T-helper 2 cell treated with Interferon-gamma antibody and Interleukin-4, amounts not matched to agents 100 ng/mL and 5 ng/mL, for 36 hours (primary cell): ENCODE data around the gene MPZL3. TPM values are rescaled to one million over a fixed set of nuclear protein-coding genes. Genes with fewer than 3 reads are reported as not detected.

Experiments
- intact Hi-C: fragments of 100-400 bp; cut with micrococcal nuclease; formaldehyde crosslinking; loops from one replicate; pipeline ENCODE4 v1.15.1; 2023
- total RNA-seq: library from RNA; stranded (reverse); gene quantifications from 2 replicates; pipeline ENCODE4 v1.2.3, GENCODE V29; 2022

Gene MPZL3
- total RNA-seq, 1 donor from 2014 or later: 19.4 TPM

DNA sequence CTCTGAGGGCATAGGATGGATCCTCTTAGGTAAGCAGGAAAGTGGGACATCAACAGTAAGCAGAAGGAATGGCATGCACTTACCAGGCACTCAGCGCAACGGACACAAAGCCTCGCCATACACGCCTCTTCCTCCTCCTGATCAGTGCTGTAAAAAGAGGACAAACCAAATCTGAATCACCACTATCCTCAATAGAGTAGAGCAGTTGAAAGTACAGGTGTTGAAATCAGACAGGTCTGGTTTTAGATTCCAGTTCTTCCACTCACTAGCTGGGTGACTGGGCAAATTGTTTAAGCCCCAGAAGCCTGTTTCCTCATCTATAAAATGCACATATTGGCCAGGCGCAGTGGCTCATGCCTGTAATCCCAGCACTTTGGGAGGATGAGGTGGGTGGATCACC lies 18.8 kb downstream of the MPZL3 start:
- intact Hi-C loops: no loop called here

DNA sequence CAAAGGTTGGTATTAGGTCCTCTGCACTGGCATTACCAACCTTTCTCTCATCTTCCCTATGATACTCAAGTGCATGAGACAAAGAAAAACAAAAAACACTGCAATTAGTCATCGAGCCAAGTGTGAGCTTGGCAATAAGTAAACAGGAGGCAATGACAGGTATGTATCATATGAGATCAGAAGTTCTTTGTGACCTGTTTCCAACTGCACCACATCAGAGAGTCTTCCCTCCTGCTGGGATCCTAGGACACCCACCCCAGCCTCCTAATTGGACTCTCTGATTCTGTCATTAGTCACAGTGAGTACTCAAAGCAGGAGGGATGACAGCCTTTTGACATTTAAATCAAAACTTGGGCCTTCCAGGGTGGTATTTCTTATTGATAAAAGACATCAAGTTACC lies 19.5 kb downstream of the MPZL3 start:
- intact Hi-C loops: no loop called here

DNA sequence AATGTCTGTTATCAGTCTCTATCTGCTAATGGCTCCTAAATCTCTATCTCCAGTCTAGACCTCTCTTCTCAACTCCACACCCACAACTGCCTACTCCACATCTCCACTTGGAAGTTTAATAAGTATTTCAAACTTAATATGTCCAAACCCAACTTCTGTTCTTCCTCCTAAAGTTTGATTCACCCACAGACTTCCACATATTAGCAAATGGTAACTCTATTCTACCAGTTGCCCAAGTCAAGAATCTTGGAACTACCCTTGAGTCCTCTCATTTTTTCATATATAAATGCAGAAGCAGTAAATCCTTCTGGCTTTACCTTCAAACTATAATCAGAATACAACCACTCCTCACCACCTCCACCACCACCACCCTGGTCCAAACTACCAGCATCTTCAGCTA lies 20.7 kb downstream of the MPZL3 start:
- intact Hi-C loops: no loop called here

DNA sequence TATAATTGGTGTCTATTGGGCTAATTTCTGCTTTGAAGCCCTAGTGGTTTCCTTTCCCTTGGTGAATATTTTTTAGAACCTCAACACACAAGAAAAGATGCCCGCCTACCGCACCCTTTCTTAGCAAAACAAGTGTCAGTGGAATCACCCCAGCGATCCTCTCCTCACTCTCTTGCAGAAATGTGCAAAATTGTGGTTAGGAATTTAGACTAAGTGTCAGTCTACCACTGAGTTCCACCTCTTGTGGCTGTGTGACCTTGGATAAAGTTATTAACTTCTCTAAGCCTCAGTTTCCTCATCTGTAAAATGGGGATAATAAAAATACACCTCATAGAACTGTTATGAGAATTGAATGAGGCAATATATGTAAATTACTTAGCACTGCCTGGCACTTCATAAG lies 22.1 kb downstream of the MPZL3 start:
- intact Hi-C loops: loop anchor here (1.0 kb wide), 1 partner anchor 9 kb away; no protein-coding TSS in a partner anchor

DNA sequence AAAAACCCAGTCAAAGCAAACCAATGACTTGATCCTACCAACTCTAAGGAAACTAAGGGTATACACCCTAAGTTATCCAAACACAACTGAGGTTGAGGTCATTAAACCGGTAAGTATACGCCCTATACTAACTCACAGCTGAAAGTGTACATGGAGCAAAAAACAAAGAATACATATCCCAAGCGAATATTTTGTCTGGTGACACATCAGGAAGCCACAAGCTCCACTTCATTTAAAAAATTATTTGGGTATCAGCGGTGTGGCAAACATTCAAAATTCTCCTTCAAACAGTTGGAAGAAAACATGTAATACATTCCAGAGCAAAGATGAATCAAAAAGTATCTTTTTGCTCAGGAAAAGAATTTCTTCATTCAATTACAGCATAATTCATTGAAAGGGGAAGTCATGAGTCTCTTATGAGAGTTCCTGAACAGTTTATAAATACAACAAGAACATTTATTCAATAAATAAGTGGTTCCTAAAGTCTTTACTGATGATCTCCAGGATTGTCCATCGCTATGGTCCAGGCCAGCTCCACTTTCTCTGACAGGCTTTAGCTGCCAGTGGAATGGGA lies 22.8 kb downstream of the MPZL3 start:
- intact Hi-C loops: loop anchor here (2.0 to 5.0 kb wide), 3 partner anchors 15 to 168 kb away; no protein-coding TSS in a partner anchor

DNA sequence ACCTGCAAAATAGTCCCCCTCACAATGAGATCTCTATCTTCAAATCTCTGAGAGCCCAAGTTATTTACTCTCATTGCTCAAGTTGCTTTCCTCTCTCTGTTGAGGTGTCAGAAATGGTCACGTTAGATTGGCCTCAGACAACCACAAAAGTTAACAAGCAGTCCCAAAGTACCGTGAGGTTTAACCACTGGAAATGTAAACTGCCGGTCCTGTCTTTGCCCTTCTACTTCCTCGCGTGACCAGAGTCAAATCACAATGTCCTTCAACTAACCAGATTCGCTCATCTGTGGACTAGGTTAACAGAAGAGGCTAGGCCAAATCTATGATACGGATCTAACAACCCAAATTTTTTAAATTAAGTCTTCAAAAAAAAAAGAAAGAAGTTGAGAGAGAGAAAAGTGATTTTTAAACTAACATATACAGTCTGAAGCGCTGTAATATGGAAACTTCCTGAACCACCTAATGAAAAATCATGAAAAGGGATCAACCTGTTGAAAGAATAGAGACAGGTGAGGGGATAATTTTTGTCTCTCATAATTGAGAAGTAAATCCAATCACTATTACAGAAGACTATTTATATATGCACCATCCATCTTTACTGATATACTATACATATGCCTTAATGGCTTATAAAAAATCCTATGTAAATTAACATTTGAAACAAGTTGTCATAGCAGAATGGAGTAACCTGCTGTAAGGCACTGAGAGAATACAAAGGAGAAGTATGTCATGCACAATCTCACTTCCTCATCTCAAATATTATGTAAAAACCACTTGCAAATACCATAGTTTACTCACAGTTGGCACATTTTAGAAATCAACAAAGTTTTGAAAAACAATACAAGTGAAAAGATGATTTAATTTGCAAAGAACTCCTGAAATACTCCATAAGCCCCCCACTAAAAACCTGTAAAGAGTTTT lies 24.0 kb downstream of the MPZL3 start:
- intact Hi-C loops: loop anchor here (1.0 to 5.0 kb wide), 4 partner anchors 13 to 169 kb away; partner anchors contain the start of gene MPZL3

DNA sequence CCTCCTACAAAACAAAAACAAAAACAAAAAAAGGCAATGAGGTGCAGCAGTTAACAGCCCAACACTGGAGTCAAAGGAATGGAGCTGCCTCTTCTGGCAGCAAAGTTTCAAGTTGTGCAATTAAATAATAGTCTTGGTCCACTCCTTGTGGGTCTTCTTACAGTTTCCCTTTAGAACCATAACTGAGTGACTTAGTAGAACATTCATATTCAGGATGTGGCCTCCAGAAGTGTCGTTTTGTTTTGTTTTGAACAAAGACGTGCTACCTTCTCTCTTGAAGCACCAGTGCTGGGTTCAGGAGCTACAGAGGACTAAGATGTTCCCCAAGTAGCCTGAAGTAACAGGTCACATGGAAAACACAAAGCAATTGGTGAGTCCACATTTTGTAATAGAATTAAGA lies 25.4 kb downstream of the MPZL3 start:
- intact Hi-C loops: loop anchor here (1.0 to 5.0 kb wide), 4 partner anchors 15 to 171 kb away; partner anchors contain the start of gene MPZL3

DNA sequence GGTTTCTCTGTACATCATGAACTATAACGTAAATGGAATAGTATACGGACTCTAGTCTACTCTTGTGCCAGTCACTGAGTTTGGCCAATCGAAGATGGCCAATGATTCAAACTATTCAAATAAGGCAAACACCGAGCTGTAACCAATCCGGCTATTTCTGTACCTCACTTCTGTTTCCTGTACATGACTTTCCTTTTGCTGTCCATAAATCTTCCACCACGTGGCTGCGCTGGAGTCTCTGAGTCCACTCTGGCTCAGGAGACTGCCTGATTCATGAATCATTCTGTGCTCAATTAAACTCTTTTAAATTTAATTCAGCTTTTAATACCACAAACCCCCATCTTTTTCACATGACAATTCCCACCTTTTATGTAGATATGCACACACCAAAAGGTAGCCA lies 25.9 kb downstream of the MPZL3 start:
- intact Hi-C loops: loop anchor here (1.0 to 5.0 kb wide), 3 partner anchors 15 to 171 kb away; no protein-coding TSS in a partner anchor

DNA sequence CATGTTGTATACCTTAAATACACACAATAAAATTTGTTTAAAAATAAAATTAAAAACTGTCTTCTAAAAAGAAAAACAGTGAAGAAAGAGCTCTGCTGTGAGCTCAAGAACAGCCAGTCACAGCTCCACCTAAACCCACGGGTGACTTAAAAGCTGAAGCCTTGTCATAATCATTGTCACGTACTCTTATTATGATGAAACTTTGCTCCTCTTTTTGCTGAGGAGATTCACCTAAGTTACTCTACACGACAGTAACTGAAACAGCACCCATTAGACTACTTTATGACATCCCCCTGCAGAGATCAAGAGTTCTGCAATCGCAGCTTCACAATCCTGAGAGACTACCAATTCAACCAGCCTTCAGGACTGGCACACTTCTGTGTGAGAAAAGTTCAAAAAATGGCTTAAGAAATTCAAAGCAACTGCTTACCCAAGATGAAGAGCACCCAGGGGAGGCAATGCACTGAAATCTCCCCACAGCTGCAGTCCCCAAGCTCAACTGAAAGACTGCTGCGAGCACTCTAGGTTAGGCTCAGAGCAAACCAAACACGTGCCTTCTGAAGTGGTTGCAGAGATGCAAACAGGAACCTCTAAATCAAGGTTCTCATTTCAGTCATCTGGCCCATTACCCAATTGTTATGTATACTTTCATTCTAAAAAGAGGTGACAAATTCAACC lies 27.5 kb downstream of the MPZL3 start, which contains the start of gene JAML:
TSS of gene JAML (minus strand) at position 501 of the 678 bp plus-strand sequence. CDS start 10,145 bp downstream, outside the sequence.
- intact Hi-C loops: loop anchor here (1.0 to 5.0 kb wide), 4 partner anchors 7 to 173 kb away; no protein-coding TSS in a partner anchor

DNA sequence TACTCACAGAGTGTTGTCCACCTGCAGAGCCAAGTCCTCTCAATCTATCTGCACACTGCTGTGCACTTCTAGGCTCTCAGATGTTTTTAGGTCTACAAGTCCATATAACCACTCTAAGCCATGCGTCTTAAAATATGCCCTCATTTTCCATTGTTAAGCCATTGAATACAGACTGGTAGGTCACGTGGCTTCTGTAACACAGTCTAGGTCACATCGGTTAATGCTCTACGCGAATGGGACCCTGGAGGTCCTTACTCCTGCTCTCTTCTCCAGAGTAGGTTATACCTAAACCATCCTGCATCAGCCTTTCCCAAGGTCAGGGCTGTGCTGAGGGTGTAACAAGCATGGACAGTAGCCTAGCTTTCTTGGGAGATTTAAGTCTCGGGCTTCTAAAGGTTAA lies 28.2 kb downstream of the MPZL3 start:
- intact Hi-C loops: no loop called here

DNA sequence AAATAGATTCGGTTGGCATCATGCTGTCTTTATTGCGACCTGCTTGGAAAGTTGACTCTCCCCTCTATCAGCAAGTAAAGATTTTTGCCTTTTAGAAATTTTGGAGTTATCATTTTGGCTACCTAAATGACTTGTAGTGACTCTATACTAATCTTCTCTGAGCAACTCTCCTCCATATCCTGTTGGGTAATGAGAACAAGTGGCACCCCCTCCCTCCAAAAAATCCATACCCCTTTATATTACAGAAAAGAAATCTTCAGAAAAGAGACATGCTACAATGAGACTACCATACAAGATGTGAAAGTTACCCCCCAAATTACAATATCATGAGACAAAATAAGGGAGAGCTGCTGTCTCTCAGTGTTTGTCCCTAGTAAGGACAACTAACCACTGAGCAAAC lies 28.6 kb downstream of the MPZL3 start:
- intact Hi-C loops: no loop called here

DNA sequence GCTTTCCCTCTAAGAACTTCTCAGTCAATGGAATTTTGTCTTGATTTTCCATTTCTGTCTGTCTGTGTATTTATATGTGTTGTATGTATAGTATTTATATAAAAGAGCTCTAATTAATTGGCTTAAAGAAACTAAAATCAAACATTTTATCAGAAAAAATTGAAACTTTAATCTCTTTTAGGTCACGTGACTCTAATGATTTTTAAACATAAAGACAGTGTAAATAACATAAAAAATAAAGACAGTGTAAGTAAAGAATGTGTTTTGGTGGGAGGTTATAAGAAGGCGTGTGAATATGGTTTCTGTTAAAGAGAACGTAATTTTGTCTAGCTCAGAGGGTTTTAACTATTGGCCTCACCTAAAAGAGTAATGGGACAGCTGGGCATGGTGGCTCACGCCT lies 29.7 kb downstream of the MPZL3 start:
- intact Hi-C loops: no loop called here

DNA sequence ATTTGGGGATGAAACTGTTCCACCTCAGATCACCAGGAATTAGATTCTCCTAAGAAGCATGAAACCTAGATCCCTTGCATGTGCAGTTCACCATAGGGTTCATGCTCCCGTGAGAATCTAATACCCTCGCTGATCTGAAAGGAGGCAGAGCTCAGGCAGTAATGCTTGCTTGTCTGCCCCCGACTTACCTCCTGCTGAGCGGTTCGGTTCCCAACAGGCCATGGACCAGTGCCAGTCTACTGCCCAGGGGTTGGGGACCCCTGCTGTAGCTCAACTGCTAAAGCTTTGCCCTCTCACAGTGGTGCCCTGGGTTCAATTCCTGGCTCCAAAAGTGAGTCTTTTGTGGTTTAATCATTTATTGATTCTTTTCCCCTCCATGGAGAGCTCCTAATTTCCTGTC lies 30.7 kb downstream of the MPZL3 start:
- intact Hi-C loops: no loop called here

DNA sequence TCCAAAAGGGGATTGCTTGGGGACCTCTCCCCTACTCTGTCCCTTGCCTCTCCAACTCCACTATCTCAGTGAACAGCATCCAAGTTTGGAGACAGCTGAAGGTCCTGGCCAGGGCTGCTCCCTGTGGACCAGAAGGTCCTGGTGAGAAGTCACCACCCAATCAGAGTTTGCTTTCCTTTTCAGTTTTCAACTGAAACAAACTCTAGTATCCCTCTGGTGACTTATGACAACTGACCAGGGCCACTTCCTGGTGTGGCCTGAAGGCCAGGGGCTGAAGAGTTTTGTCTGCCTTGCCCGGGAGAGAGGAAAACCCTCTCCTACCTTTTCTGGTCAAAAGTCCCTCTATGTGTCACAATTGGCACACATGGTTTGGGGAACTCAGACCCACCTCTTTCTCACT lies 32.4 kb downstream of the MPZL3 start:
- intact Hi-C loops: loop anchor here (5.0 kb wide), 1 partner anchor 123 kb away; the partner anchor contains the start of genes CD3D and CD3G

DNA sequence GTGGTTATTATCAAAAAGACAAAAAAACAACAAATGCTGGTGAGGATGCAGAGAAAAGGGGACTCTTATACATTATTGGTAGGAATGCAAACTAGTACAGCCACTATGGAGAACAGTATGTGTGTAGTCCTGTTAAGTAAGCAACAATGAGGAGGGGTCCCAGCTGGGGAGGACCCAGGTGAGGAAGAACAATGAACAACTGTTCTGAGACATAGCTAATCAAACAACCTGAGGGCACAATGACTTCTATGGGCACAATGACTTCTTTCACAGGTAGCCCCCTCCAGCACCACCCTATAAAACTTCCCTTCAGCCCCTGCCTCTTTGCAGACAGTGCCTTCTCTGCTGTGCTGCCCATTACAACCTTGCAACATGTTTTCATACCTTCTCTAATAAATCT lies 32.9 kb downstream of the MPZL3 start:
- intact Hi-C loops: loop anchor here (5.0 kb wide), 1 partner anchor 123 kb away; the partner anchor contains the start of genes CD3D and CD3G

DNA sequence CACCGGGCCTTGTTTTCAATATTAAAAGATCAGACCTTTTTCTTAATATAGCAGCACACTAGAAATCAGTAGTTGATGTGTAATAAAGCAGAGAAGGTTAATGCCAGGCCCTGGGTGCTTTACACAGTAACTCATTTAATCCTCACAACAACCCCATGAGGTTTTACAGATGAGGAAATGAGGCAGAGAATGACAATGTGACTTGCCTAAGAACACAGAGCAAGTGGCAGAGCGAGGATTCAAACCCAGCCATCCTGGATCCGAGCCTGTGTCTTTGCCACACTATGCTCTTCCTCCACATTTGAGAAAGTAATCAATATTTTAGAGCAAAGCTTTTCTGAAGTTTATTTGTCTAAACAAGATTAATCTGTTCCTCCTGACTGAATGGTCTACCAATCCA lies 34.6 kb downstream of the MPZL3 start:
- intact Hi-C loops: loop anchor here (1.0 to 5.0 kb wide), 3 partner anchors 8 to 125 kb away; partner anchors contain the start of genes CD3D, CD3G and JAML

DNA sequence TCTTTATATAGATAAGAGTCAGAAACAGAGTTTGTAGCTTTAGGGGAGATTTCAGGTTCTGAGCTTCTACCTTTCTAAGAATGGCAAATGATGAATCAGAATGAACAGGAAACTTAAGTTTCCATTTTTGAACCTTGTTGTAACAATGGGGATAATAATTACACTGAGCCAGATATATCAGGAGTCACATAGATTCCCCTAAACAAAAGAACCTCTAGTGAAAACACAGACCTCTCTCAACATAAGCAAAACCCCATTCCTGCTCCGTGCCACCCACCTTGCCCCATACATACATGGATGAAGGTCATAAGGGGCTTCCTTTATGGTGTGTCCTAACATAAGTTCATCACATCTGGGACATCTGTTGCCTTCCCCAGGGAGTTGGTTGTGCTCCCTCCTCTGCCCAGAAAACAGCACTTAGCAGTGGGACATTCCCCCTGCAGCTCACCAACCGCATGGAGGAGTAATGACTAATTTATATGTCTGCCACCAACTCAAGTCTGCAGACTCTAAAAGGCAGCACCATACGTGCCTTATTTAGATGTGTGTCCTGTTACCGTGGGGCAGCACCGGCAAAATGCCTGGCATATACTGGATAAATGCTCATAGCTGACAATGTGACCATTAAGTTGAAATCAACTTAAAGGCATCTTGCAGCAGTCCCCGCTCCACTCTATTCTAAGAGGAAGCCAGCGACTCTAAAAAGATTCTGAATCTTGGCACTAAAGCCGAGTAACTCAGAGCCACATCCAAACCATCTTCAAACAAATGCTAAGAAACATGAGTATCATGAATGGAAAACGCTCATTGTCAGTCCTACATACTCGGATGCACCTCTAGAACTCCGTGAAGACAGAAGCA lies 35.3 kb downstream of the MPZL3 start:
- intact Hi-C loops: loop anchor here (1.0 to 5.0 kb wide), 3 partner anchors 8 to 125 kb away; partner anchors contain the start of genes CD3D, CD3G and JAML

DNA sequence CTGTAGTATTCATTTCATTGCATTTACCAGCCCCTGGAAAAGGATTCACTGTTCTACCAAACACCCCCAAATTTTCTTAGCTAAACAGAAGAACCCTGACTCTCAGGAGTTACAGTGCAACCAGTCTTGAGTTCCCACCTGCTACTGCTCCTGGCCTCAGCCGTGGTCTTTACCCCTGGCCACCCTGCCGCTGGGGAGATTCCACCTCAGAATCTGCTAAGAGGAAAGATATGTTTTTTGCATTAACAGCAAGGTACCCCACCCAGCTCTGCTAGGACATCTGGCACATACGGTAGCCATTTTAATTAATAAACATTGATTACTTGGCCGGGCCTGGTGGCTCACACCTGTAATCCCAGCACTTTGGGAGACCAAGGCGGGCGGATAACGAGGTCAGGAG lies 36.4 kb downstream of the MPZL3 start:
- intact Hi-C loops: loop anchor here (1.0 to 5.0 kb wide), 3 partner anchors 9 to 127 kb away; partner anchors contain the start of genes CD3D and CD3G

DNA sequence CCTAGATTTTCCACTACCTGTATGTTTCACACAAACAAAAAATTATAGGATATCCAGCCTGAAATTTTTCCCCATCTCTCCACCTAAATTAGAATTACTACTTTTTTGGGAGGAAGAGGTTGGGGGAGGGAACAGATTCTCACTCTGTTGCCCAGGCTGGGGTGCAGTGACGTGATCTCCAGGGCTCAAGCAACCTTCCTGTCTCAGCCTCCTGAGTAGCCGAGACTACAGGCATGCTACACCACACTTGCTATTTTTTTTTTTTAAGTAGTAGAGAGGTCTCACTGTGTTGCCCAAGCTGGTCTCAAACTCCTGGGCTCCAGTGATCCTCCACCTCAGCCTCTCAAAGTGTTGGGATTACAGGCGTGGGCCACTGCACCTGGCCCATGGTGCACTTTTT lies 36.9 kb downstream of the MPZL3 start:
- intact Hi-C loops: loop anchor here (1.0 to 5.0 kb wide), 3 partner anchors 9 to 127 kb away; partner anchors contain the start of genes CD3D and CD3G
